Fibroblast of skin of right biceps (primary cell): ENCODE results near the gene RERE.
A peak's percentile ranks its signal among the peaks of the same experiment; 100 is the strongest.

Source experiments
- DNase-seq: peaks from one replicate; pipeline ENCODE4 v3.0.0-alpha.2; 2013

Gene RERE

GRCh38 chr1:8312235-8313218 is 504.9 kb downstream of the RERE start:
- DNase-seq = no peak

- no peak for DNase-seq
Observed at GRCh38 chr1:8311068-8311718, 506.2 kb downstream of the RERE start.

- no peak for DNase-seq
Observed at GRCh38 chr1:8307628-8308027, 509.8 kb downstream of the RERE start.

- no peak for DNase-seq
Observed at GRCh38 chr1:8303876-8304275, 513.6 kb downstream of the RERE start.

- DNase-seq = peak; percentile 66
Observed at GRCh38 chr1:8303141-8303540, 514.3 kb downstream of the RERE start.
